GM19351 (cell line): ENCODE measurements around the gene SYNGAP1.
"Not testable (repeated sequence)": the region's sequence is repeated elsewhere in the genome, so short reads cannot be mapped to it uniquely, and the experiment has no call there.

Experiments used
- ATAC-seq: cut with Tn5 transposase; IDR thresholded peaks from one replicate; pipeline ENCODE4 v1.9.1; 2021; ENCODE audit warnings: mild to moderate bottlenecking, moderate library complexity; ENCODE audit not compliant: unreplicated experiment

Gene SYNGAP1

GRCh38 chr6:33459226-33459625, 39.4 kb downstream of the SYNGAP1 start:
- ATAC-seq = no peak

- ATAC-seq = no peak
Measured at GRCh38 chr6:33466075-33466735, 46.3 kb downstream of the SYNGAP1 start.

- no peak for ATAC-seq
Measured at GRCh38 chr6:33467091-33467490, 47.2 kb downstream of the SYNGAP1 start.

- no peak for ATAC-seq
Measured at GRCh38 chr6:33469661-33470060, 49.8 kb downstream of the SYNGAP1 start.

GRCh38 chr6:33477864-33478263, 58.0 kb downstream of the SYNGAP1 start:
- no peak for ATAC-seq

GRCh38 chr6:33481192-33481591, 61.3 kb downstream of the SYNGAP1 start:
- no peak for ATAC-seq

GRCh38 chr6:33482620-33483019, 62.8 kb downstream of the SYNGAP1 start:
- ATAC-seq = not testable (repeated sequence)

GRCh38 chr6:33483678-33484077, 63.8 kb downstream of the SYNGAP1 start:
- no peak for ATAC-seq

GRCh38 chr6:33484673-33485262, 64.9 kb downstream of the SYNGAP1 start:
- not testable (repeated sequence) for ATAC-seq

- ATAC-seq = not testable (repeated sequence)
Measured at GRCh38 chr6:33485680-33486079, 65.8 kb downstream of the SYNGAP1 start.

GRCh38 chr6:33488339-33488738, 68.5 kb downstream of the SYNGAP1 start:
- no peak for ATAC-seq

- no peak for ATAC-seq
Measured at GRCh38 chr6:33490198-33490597, 70.3 kb downstream of the SYNGAP1 start.

GRCh38 chr6:33490621-33491020, 70.8 kb downstream of the SYNGAP1 start:
- no peak for ATAC-seq

GRCh38 chr6:33492093-33492492, 72.2 kb downstream of the SYNGAP1 start:
- no peak for ATAC-seq

GRCh38 chr6:33497157-33497556, 77.3 kb downstream of the SYNGAP1 start:
- no peak for ATAC-seq

GRCh38 chr6:33502486-33502885, 82.6 kb downstream of the SYNGAP1 start:
- no peak for ATAC-seq

- no peak for ATAC-seq
Measured at GRCh38 chr6:33504486-33504885, 84.6 kb downstream of the SYNGAP1 start.
